HUDEP-2 (cell line): Measurements from ENCODE around the gene FABP7.

Experiments
- DNase-seq, 76 experiments: peaks; one replicate each; lab custom pipeline; 2025; ENCODE audit not compliant: unreplicated experiment in 76 of 76; lab: John Stamatoyannopoulos, UW

The FABP7 gene

GRCh38 chr6:122792766-122793165 lies 13.2 kb downstream of the FABP7 start:
- no peak for DNase-seq

GRCh38 chr6:122797537-122797936 lies 18.0 kb downstream of the FABP7 start:
- no peak for DNase-seq

GRCh38 chr6:122798099-122798641 lies 18.7 kb downstream of the FABP7 start:
- no peak for DNase-seq

- no peak for DNase-seq
These were observed 19.7 kb downstream of the FABP7 start for GRCh38 chr6:122799140-122799745.

GRCh38 chr6:122799916-122800686 lies 20.6 kb downstream of the FABP7 start:
- DNase-seq: no peak

- DNase-seq: no peak
These were observed 21.4 kb downstream of the FABP7 start for GRCh38 chr6:122800906-122801305.

GRCh38 chr6:122801397-122801796 lies 21.9 kb downstream of the FABP7 start:
- no peak for DNase-seq

GRCh38 chr6:122803171-122803661 lies 23.7 kb downstream of the FABP7 start:
- DNase-seq: no peak

GRCh38 chr6:122804962-122805485 lies 25.5 kb downstream of the FABP7 start:
- DNase-seq: no peak

GRCh38 chr6:122806291-122806690 lies 26.8 kb downstream of the FABP7 start:
- no peak for DNase-seq

- no peak for DNase-seq
These were observed 28.8 kb downstream of the FABP7 start for GRCh38 chr6:122808121-122808885.

GRCh38 chr6:122809001-122809400 lies 29.5 kb downstream of the FABP7 start:
- DNase-seq: no peak

- no peak for DNase-seq
These were observed 30.2 kb downstream of the FABP7 start for GRCh38 chr6:122809691-122810090.

- DNase-seq: no peak
These were observed 30.7 kb downstream of the FABP7 start for GRCh38 chr6:122810189-122810588.

- peak in 1 of 76 experiments; percentile 1 for DNase-seq
These were observed 37.8 kb downstream of the FABP7 start for GRCh38 chr6:122817358-122817757.

- DNase-seq: no peak
These were observed 38.2 kb downstream of the FABP7 start for GRCh38 chr6:122817766-122818165.

- DNase-seq: no peak
These were observed 39.4 kb downstream of the FABP7 start for GRCh38 chr6:122818866-122819265.

GRCh38 chr6:122821095-122821494 lies 41.6 kb downstream of the FABP7 start:
- DNase-seq: no peak

GRCh38 chr6:122825163-122825562 lies 45.6 kb downstream of the FABP7 start:
- no peak for DNase-seq

- no peak for DNase-seq
These were observed 49.9 kb downstream of the FABP7 start for GRCh38 chr6:122829456-122829855.

GRCh38 chr6:122831511-122831910 lies 52.0 kb downstream of the FABP7 start:
- DNase-seq: no peak
